Prostate gland (tissue), 2 donors: ENCODE results near the gene BTBD9. TPM values are rescaled to one million over a fixed set of nuclear protein-coding genes. Genes with fewer than 3 reads are reported as not detected.

Experiments
- DNase-seq: peaks from one replicate; pipeline ENCODE4 v3.0.0-alpha.2; 2019; ENCODE audit warnings: low spot score
- H3K27ac ChIP-seq, 2 donors: fragments of 200-600 bp; sonication (generic); 2 replicates each; pipeline ENCODE4 v1.5.1; 2017 to 2019
- H3K27me3 ChIP-seq: fragments of 200-600 bp; sonication (generic); replicated peaks from 2 replicates; pipeline ENCODE4 v1.5.1; 2019; ENCODE audit not compliant: insufficient read depth
- H3K36me3 ChIP-seq, 2 donors: fragments of 200-600 bp; sonication (generic); 1 replicate in 1 of 2; 2 replicates in 1 of 2; pipeline versions ENCODE4 v1.5.1 to v1.8.1; 2017 to 2019
- H3K4me1 ChIP-seq: fragments of 200-600 bp; sonication (generic); replicated peaks from 2 replicates; pipeline ENCODE4 v1.5.1; 2019
- H3K4me3 ChIP-seq, 2 donors: fragments of 200-600 bp; sonication (generic); 2 replicates each; pipeline ENCODE4 v1.5.1; 2017 to 2019
- H3K9me3 ChIP-seq: fragments of 200-600 bp; sonication (generic); 2 replicates; pipeline ENCODE4 v1.5.1; 2017
- POLR2A ChIP-seq: fragments of 450-650 bp; IDR thresholded peaks from one replicate; pipeline ENCODE4 v1.6.1; 2016; ENCODE audit warnings: antibody characterized with exemption, mild to moderate bottlenecking
- POLR2AphosphoS5 ChIP-seq: sonication (generic); formaldehyde crosslinking; IDR thresholded peaks from one replicate; pipeline ENCODE4 v1.6.1; 2017; ENCODE audit warnings: antibody characterized with exemption
- WGBS: methylation state at CpG from one replicate; pipeline ENCODE4 v1.1.5; 2018; 5-methylcytosine and 5-hydroxymethylcytosine counted together
- intact Hi-C: fragments of 100-400 bp; cut with DNase I; formaldehyde crosslinking; loops from one replicate; pipeline ENCODE4 v1.14.2; 2022
- total RNA-seq, 2 donors: library from RNA; depleted of rRNA; stranded (reverse); fragments of >200 nt; gene quantifications; one replicate each; pipeline ENCODE4 v1.1.0, GENCODE V29; 2016
- TF ChIP-seq, protein P1 (sequence below), 4 experiments: fragments of 200-600 bp in 2 of 4; fragments of 450-650 bp in 2 of 4; sonication (generic) in 2 of 4; IDR thresholded peaks; 1 replicate in 3 of 4; 2 replicates in 1 of 4; pipeline ENCODE4 v1.5.1; 2016 to 2019; ENCODE audit warnings: antibody characterized with exemption in 4 of 4, mild to moderate bottlenecking in 2 of 4, moderate library complexity in 2 of 4

BTBD9 gene
- total RNA-seq, 2 donors from 2014 or later = 11.2 to 17.4 TPM

DNA sequence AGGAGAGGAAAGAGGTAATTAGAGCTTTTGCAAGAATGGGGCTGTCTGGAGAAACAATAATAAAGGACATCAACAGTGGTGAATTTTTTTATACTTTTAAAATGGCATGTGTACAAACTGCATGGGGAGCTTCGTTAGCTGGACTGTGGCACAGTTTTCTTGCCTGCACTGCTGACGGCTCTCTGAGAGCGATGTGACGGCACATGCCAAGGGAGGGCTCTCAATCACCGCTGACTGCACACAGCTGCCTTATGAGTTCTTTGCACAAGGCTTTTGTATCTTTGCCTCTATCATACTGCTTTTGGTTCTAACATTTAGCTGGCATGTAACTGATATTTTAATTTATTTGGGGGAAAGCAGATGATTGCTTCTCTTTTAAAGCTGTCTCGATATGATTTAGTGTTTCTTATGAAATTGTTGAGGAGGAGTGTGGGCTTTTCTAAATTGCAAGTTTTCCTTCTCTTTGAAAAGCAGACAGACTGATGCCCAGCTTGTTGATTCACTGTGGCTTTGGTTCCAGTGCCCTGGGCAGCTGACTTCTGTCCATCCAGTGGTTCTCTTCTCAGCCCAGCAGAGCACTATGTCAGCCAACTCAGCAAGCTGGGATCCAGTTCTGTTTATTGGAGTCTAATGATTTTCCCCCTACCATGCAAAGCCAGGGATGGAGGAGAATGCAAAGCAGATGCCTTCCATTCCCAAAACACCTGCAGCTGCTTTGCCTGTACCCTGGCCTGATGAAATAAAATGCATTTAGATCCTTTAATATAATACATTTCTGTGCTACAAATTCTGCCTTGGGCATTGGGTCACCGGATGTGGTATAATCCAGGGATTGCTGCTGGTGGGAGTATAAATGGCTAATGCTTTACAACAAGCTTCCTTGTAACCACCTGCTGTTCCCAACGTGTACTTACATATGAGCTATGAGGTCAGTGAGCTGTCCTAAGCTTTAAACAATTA, 496.3 kb downstream of the BTBD9 start:
- no peaks in the 10 kb centered on the region for H3K27me3 ChIP-seq
- H3K4me3 ChIP-seq = no peak overlapping the region
- TF ChIP-seq POLR2A (no peak), POLR2AphosphoS5 (no peak)
- TF ChIP-seq, protein P1, sequence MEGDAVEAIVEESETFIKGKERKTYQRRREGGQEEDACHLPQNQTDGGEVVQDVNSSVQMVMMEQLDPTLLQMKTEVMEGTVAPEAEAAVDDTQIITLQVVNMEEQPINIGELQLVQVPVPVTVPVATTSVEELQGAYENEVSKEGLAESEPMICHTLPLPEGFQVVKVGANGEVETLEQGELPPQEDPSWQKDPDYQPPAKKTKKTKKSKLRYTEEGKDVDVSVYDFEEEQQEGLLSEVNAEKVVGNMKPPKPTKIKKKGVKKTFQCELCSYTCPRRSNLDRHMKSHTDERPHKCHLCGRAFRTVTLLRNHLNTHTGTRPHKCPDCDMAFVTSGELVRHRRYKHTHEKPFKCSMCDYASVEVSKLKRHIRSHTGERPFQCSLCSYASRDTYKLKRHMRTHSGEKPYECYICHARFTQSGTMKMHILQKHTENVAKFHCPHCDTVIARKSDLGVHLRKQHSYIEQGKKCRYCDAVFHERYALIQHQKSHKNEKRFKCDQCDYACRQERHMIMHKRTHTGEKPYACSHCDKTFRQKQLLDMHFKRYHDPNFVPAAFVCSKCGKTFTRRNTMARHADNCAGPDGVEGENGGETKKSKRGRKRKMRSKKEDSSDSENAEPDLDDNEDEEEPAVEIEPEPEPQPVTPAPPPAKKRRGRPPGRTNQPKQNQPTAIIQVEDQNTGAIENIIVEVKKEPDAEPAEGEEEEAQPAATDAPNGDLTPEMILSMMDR (IDR thresholded peaks at IDR 0.05) = no peak
- intact Hi-C loops = no loop called here
- H3K4me1 ChIP-seq = no peaks in the 10 kb centered on the region
- no peaks in the 10 kb centered on the region for H3K36me3 ChIP-seq
- H3K27ac ChIP-seq = no peak overlapping the region
- no peaks in the 10 kb centered on the region for H3K9me3 ChIP-seq
- WGBS = 70% methylated on average over 8 of the region's 8 CpGs
- DNase-seq = no peak

DNA sequence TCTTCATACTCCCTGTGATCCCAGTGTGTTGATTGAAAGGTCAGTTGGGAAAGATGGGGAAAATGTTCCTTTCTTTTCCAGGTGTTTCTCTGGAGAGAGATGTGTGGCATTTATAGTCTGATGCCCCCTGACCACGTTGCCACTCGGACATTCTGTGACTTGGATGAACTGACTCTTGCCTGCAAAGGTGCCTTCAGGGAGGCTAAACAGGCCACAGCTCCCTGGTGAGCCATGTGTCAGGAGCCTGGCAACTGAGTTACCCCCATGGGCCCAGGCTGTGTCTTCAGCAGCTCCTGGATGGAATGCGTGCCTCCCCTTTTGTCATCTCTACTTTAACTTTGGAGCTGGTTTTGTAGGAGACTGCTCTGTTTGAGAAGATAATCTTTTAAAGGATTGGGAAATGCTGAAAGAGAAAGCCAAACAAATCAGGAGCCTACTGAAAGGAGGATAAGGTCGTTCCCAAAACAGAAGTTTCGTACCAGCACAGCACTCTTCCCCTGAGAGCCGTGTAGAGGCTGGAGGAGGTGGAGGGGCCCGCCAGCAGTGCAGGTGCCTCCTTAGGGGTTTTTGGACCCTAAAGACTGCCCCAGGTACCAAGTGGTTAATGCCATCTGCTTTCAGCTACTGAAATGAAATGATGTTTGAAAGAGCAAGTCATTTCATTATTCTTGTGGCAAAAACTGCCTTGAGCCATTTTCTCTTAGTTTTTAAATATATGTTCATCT, 497.4 kb downstream of the BTBD9 start:
- TF ChIP-seq POLR2A (no peak), POLR2AphosphoS5 (no peak)
- TF ChIP-seq, protein P1 (IDR thresholded peaks at IDR 0.05) = no peak
- WGBS = 84% methylated on average over 7 of the region's 7 CpGs
- no peaks in the 10 kb centered on the region for H3K4me1 ChIP-seq
- no peaks in the 10 kb centered on the region for H3K27me3 ChIP-seq
- no peak for DNase-seq
- no peak overlapping the region for H3K4me3 ChIP-seq
- H3K9me3 ChIP-seq = no peaks in the 10 kb centered on the region
- H3K36me3 ChIP-seq = no peaks in the 10 kb centered on the region
- H3K27ac ChIP-seq = no peak overlapping the region
- intact Hi-C loops = no loop called here

DNA sequence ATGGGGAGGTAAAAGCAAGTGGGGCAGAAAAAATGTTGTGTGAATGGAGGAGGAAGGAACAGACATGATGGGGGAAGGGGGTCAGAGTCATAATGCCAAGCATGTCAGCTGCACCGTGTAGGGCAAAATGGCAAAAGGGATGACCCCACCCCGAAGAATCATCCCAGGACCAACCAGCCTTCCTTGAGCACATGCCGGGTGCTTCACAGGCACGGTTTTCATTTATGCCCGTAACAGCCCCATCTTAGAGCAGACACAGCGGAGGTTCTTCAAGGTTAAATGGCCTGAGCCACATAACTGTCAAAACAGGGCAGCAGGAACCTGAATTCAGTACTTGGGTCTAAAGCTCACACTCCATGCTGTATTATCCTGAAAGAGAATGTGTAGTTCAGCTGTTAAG, 498.0 kb downstream of the BTBD9 start:
- TF ChIP-seq, protein P1 (IDR thresholded peaks at IDR 0.05) = no peak
- TF ChIP-seq POLR2AphosphoS5 = no peak
- TF ChIP-seq POLR2A = no peak
- no peak for DNase-seq
- Histone ChIP-seq H3K4me3 (no peak overlapping the region), H3K27me3 (no peaks in the 10 kb centered on the region), H3K36me3 (no peaks in the 10 kb centered on the region), H3K9me3 (no peaks in the 10 kb centered on the region), H3K27ac (no peak overlapping the region), H3K4me1 (no peaks in the 10 kb centered on the region)
- intact Hi-C loops = no loop called here
- 95% methylated on average over 6 of the region's 6 CpGs for WGBS

DNA sequence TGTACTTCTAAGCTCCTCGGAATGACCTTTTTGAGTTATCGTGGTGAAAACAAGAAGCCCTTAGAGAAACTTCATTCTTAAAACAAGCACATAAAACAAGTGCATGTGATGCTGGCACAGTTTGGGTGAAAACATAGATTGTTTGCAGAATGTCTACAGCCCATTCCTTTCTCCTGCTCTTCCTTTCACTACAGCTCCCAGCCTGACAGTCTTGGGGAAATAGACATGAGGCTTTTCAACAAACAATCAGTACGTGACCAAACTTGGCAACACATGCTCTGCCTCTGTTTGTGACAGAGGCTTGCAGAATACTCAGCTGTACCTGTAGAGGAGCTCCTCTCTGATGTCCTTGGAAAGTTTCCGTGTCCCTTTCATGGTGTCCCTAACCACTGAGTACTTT, 498.6 kb downstream of the BTBD9 start:
- Histone ChIP-seq H3K4me3 (no peak overlapping the region), H3K4me1 (no peaks in the 10 kb centered on the region), H3K27me3 (no peaks in the 10 kb centered on the region), H3K9me3 (no peaks in the 10 kb centered on the region), H3K27ac (no peak overlapping the region), H3K36me3 (no peaks in the 10 kb centered on the region)
- 54% methylated on average over 4 of the region's 4 CpGs for WGBS
- intact Hi-C loops = no loop called here
- TF ChIP-seq POLR2A (no peak), POLR2AphosphoS5 (peak; percentile 37)
- DNase-seq = no peak

DNA sequence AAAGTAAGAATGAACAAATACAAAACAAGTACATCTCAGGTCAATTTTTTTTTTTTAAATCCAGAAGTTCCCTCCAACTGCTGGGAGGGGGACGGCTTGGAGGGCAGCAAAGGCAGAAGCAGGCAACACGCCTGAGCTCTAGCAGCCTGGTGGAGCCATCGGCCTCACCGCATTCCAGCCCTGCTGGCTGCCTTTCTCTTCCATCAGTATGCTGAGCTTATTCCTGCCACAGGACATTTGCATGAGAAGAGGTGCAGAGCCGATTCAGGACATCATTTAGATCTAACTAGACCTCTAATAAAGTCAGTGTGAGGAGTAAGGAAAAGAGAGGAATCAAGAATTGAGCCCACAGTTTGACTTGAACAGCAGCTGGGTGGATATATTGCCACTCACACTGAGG, 501.4 kb downstream of the BTBD9 start:
- no peak for DNase-seq
- Histone ChIP-seq H3K27me3 (no peaks in the 10 kb centered on the region), H3K36me3 (no peaks in the 10 kb centered on the region), H3K9me3 (no peaks in the 10 kb centered on the region), H3K27ac (no peak overlapping the region), H3K4me1 (no peaks in the 10 kb centered on the region), H3K4me3 (no peak overlapping the region)
- TF ChIP-seq POLR2AphosphoS5 (no peak), POLR2A (no peak)
- TF ChIP-seq, protein P1 (IDR thresholded peaks at IDR 0.05) = no peak
- 87% methylated on average over 5 of the region's 5 CpGs for WGBS
- intact Hi-C loops = no loop called here
